ENCODE data around the gene SGCB.
"Not testable (repeated sequence)": the region's sequence is repeated elsewhere in the genome, so short reads cannot be mapped to it uniquely, and the experiment has no call there.

SGCB gene

GRCh38 chr4:52038103-52038912 lies at the start of gene SGCB:
SGCB (minus strand) TSS chr4:52038299; CDS start chr4:52038259, 40 bp downstream.
- DNase-seq = peak; percentile 66 to 72

- not testable (repeated sequence) for DNase-seq
These were observed 48.3 kb upstream of the SGCB start for GRCh38 chr4:52086425-52086824.

GRCh38 chr4:52081216-52081615 lies 43.1 kb upstream of the SGCB start:
- DNase-seq = no peak

- DNase-seq = no peak
These were observed 41.6 kb upstream of the SGCB start for GRCh38 chr4:52079659-52080058.

- no peak for DNase-seq
These were observed 38.6 kb upstream of the SGCB start for GRCh38 chr4:52076731-52077130.

- no peak for DNase-seq
These were observed 33.9 kb upstream of the SGCB start for GRCh38 chr4:52071791-52072546.

- no peak for DNase-seq
These were observed 31.5 kb upstream of the SGCB start for GRCh38 chr4:52069571-52069970.

- no peak for DNase-seq
These were observed 21.3 kb upstream of the SGCB start for GRCh38 chr4:52059372-52059771.

GRCh38 chr4:52058275-52058674 lies 20.2 kb upstream of the SGCB start:
- no peak for DNase-seq

- DNase-seq = no peak
These were observed 19.1 kb upstream of the SGCB start for GRCh38 chr4:52057196-52057595.

GRCh38 chr4:52054254-52054653 lies 16.2 kb upstream of the SGCB start:
- DNase-seq = no peak

GRCh38 chr4:52052475-52052780 lies 14.3 kb upstream of the SGCB start:
- DNase-seq = no peak

- DNase-seq = no peak
These were observed 13.7 kb upstream of the SGCB start for GRCh38 chr4:52051615-52052474.

- no peak for DNase-seq
These were observed 13.1 kb upstream of the SGCB start, which contains the start of gene SPATA18 for GRCh38 chr4:52051213-52051614. SPATA18 (plus strand) TSS chr4:52051304; CDS start chr4:52051705, 401 bp downstream.

- no peak for DNase-seq
These were observed 11.2 kb upstream of the SGCB start for GRCh38 chr4:52049266-52049665.

GRCh38 chr4:52045028-52045427 lies 6.9 kb upstream of the SGCB start:
- DNase-seq = no peak

GRCh38 chr4:52037689-52038102 lies 403 bp downstream of the SGCB start:
- no peak for DNase-seq

GRCh38 chr4:52036886-52037530 lies 1.1 kb downstream of the SGCB start:
- no peak for DNase-seq

- DNase-seq = no peak
These were observed 2.9 kb downstream of the SGCB start for GRCh38 chr4:52035190-52035589.

GRCh38 chr4:52032005-52032404 lies 6.1 kb downstream of the SGCB start:
- DNase-seq = no peak

- DNase-seq = no peak
These were observed 9.1 kb downstream of the SGCB start for GRCh38 chr4:52028970-52029369.

- no peak for DNase-seq
These were observed 18.0 kb downstream of the SGCB start, which contains the start of gene LRRC66 for GRCh38 chr4:52019936-52020657. LRRC66 (minus strand) TSS chr4:52020363; CDS start chr4:52017613, 2,750 bp downstream.
